Activated CD4-positive, CD25-positive, alpha-beta regulatory T cell treated with anti-CD3 and anti-CD28 coated beads, Interleukin-2, amount 50 U/mL, for 24 hours (primary cell): ENCODE results near the gene CDKN2A.
A peak's percentile ranks its signal among the peaks of the same experiment; 100 is the strongest.

ENCODE experiments used
- ATAC-seq, 2 donors: fragments of 150-1000 bp; cut with Tn5 transposase; one replicate each; pipeline ENCODE4 v1.10.0; 2021; ENCODE audit warnings: mild to moderate bottlenecking in 1 of 2, moderate library complexity in 1 of 2

The CDKN2A gene

DNA sequence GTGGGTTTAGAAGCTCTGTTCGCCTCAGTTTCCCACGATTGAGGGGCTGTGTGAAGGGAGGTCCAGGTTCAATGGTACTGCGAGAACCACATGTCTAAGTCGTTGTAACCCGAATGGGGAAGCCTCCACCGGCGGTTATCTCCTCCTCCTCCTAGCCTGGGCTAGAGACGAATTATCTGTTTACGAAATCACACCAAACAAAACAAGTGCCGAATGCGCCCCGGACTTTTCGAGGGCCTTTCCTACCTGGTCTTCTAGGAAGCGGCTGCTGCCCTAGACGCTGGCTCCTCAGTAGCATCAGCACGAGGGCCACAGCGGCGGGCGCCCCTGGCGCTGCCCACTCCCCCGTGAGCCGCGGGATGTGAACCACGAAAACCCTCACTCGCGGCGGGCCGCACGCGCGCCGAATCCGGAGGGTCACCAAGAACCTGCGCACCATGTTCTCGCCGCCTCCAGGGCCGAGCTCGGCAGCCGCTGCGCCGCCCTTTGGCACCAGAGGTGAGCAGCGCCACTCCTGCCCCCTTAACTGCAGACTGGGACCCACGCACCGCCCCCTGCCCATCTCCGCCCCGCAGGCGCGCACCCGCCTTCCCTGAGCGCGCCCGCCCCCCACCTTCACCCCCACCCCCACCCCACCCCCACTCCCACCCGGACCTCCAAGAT lies at the start of gene CDKN2A:
CDKN2A (minus strand) TSS at position 500 of the 663 bp plus-strand sequence.
- ATAC-seq, result peak; percentile 49

DNA sequence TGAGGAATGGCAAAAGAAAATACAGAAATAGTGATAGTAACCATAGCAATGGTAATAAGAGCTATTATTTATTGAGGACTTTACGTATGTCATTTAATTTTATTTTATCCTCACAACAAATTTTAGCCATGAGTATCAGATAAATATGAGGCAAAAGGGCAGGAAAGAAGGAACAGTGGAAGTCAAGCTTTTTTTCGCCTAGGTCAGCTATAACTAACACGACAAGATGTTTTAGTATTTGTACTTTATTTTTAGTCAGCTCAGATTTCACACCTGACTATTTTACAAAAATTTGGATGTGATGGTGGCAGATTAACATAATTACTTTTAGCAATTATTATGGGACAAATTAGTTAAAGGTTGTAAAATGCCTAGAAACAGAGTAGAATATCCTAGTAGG lies 49.7 kb upstream of the CDKN2A start:
- no peak for ATAC-seq

DNA sequence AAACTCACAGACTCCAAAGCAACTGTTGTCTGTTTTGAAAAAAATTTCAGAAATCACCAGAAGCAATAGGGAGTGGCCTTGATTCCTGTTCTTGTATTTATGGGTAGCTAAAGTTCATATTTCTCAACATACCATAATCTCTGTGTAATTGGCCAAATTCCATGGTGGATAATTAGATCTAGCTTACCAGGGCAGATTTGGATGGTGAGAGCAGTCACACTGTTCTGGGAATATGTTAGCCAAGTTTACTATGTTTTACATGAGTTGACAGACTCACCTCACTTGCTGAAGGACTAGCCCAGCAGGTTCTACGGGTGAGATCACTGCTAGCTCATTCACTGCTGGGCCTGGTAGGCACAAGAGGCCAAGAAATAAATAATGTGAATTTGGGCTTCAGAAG lies 47.6 kb upstream of the CDKN2A start:
- ATAC-seq, result no peak

DNA sequence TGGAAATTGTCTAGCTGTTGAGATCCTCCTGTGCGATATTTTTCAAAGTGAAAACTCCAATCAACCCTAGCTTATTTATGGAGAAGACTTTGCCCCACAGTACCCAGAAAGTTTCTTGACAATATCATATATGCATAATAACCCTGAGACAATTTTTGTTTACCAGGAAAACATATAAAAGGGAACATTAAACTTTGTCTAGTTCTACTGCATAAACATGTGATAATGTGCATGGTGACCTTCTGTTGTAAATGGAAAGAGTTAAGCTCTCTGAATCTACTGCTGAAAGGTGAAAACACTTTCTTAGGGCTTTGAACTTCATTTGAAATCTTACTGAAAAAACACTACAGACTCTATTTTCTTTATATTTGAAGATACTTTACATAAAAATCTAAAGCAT lies 47.2 kb upstream of the CDKN2A start:
- ATAC-seq, result no peak

DNA sequence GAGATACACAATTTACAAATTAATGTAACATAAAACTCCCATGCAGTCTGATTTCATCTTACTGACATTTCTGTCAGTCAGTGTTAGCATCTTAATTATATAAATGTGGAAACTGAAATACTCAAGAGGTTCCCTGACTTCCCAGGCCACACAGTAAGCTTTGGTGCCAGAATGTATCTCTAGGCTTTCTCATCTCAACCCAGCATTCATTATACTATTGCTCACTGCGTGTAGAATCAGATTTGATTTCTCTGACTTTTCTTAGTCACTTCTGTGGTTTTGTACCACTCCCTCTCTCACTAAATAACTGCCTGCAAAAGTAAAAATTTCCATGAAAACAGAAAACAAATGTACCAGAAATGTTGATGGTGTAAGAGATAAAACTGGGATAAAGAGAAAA lies 46.6 kb upstream of the CDKN2A start:
- peak; percentile 58 to 73 for ATAC-seq

DNA sequence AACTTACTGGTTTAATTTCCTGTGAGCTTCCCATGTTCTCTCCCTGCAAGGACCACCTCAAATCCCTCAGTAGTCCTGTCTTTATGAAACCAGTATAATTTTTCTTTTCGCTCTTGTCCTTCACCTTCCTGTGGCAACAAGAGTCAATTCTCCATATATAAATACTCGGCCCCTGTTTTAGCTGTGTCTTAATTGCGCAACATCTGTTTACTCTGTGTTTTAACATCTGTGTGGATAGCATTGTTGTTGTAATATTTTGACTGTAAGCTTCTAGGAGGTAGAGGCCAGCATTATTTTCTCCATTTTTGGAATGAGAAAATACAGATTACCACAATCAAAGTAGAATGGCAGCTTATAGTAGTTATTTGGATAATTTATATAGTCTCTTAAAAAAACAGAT lies 45.1 kb upstream of the CDKN2A start:
- ATAC-seq, result no peak

DNA sequence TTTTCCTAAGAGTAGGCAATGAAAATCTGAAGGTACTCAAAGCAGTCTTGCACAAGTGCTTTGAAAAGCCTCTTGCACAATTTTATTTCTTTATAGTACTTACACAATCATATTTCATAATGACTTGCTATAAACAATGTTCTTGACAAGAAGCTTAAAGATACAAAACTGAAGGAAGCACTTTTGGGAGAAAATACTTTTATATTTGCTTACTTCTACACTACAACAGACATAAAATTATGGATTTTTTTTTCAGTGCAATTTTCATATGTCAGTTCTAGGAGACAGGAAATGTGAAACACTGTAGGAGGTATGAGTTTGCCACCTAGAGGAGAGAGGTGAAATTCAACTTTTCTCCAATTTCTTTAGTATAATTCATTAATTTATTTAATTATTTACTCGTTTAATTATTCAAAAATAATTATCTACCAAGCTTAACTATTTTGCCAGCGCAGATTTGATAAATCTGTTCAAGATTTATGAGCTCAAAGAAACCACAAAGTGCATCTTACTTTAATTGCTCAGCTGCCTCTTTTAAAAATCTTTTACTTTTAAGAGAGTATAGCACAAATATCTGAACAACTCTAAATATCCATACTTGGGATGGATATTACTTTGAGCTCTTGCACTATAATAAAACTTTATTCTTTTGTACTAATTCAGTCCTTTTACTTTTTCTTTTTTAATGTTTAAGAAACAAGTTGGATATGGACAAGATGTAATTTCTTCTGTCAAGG lies 43.9 kb upstream of the CDKN2A start:
- ATAC-seq, result no peak

DNA sequence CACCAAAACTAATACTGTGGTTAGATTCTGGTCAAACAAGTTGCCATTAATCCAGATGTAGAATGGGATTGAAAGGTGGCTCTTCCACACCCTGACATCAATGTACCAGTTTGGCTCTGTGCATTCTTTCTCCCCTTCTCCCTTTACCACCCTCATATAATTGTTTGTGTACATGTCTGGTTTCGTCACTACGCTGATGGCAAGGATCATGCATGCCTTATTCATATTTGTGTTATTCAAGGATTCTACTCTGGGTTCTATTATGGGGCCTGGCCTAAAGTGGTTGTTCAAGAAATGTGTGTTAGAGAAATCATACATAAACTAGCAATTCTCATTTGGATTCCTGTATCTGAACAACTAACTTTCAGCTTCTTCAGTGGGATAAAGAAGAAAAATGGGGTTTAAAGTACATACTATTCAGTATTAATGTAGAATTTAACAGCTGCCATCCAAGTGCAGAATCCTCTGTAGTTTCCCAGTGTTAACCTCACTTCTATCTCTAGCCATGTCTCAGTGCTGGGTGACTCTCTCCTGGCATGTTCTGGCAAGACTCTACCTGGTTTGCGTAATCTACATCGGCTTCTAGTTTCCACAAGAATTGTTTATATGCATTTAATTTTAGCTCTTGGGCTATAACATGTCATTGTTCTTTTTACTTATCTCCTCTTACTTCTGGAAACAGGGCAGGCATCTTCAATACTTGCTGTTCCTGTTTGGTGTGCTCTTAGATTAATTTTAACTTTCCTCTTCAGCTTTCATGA lies 42.9 kb upstream of the CDKN2A start:
- ATAC-seq, result no peak

DNA sequence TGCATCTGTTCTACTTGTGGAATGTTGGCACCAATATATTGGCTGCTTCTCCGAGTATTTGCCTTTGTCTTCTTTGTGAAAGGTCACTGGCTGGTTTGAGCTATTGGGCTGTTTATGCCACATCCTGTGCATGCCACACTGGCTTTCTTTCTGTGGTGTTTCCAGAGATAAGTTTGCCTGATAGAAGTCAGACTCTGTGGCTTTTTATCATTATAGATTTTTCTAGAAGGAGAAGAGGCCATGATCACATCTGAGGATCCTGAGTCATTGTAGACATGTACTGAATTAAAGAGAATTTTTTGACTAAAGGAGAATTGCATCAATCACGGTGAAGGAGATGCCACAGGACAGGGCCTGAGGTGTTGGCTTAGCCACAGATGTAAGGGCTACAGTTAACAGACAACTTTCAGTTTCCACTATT lies 41.4 kb upstream of the CDKN2A start:
- ATAC-seq, result no peak

DNA sequence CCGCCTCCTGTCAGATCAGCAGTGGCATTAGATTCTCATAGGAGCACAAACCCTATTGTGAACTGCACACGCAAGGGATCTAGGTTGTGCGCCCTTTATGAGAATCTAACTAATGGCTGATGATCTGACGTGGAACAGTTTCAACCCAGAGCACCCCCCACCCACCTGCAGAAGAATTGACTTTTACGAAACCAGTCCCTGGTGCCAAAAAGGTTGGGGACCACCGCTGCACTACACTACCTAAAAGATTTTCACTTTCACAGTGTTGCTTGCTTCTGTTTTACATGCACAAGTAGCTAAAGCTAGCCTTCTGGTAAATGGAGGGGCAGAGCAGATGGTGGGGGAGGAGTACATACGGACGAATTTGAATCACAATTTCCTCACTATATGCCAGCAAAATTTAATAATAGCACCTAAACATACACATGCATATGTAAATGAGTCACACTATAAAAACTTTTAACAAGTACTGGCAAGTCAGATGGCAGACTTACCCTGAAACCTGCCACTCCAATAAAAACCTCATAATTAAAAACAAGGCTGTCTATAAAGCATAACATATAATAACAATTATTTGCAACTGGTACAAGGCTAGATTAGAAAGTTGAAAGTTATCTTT lies 38.9 kb upstream of the CDKN2A start:
- ATAC-seq, result no peak

DNA sequence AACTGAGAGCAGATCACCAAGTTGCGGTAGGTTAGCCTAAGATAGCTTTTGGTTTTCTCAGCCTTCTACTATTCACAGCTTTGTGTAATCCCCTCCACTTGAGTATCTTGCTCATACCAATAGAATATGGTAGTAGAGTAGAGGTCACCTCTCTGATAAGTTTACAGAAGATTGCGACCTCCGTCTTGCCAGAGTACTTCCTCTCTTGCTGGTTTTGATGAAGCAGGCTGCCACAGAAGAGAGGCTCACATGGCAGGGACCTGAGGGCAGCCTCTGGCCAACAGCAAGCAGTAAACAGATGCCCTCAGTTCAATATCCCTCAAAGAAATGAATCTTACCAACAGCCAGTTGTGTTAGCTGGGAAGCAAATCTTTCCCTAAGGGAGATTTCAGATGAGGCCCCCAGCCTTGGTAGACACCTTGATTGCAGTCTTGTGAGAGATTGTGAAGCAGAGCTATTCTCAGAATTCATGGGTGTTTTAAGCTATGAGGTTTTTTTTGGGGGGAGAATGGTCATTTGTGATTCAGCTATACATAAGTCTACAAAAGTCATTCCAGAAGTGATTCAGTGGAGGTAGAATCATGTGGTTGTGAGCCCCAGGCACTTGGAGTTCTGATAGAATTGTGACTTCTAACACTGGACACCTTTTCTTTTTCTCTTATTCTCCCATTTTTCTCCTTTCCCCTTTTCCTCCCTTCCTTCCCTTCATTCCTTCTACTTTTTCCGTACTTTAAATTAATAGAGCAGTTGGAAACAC lies 37.6 kb upstream of the CDKN2A start:
- peak in 1 of 2 donors; percentile 33 for ATAC-seq

DNA sequence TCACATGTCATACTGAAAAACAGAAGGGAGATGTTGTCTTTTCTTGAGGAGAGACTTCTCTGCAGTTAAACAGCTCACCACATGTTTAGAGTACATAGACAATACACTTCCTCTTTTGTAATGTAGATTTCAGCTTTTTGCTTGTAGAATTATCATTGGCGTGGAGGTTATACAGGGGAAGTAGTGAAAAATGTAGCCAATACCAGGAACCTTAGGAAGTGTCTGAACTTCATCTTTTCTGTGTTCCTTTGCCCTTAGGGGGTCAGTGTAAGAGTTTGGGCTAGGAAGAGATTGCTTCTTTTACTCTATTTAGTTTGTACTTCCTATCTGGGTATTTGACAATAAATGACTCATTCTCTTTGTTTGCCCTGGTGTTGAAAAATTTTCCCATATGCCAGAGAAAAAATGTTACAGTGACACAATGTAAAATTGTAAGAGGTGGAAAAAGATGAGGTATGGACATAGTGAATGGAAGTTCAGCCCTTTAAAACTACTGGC lies 36.0 kb upstream of the CDKN2A start:
- no peak for ATAC-seq

DNA sequence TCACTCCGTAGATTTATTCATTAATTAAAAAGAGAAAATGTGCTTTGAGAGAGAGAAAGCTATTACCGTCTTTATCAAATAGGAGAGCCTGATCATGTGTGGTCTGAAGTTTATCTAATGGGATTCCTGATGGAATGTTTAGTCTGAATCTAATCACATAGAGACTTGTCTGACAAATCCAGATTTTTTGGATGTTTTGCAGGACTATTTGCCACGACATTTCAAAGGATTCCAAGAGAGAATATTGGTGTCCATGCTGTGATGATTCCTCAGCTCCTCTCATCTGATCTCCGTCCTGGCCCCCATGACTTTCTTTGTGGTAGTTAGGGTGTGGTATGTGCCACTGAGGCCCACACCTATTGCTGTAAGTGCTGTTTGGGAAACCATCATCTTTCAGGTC lies 35.0 kb upstream of the CDKN2A start:
- no peak for ATAC-seq

DNA sequence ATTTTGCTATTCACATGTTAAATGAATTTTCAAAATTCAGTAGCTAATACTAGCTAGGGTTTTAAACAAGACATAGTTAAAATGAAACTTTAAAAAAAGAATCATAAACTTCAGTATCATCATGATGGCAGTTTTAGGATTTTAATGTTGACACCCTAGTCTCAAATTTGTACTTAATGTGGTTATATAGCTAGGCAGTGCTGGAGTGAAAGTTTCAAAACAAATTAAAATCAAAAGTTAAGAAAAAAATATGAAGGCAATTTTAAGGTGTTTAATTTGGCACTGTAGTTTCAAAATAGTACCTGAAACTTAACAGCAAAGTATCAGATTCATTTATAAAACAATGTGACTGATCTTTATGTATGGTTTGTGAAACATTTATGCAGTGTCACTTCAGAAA lies 34.2 kb upstream of the CDKN2A start:
- ATAC-seq, result no peak

DNA sequence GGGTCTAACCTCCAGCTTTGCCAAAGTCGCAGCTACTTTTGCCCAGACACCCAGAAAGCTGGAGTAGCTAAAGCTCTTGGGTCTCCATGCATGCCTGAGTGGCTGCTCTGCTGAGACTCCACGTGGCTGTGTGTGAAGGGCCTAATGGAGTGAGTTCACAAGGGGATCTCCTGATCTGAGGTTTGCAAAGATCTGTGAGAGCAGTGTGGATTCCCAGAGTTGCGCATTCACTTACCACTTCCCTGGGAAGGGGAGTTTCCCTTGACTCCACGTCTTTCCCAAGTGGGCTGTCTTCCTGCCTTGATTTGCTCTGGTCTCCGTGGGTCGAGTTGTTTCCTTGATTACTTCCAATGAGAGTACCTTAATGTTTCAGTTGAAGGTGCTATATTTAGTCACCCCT lies 32.5 kb upstream of the CDKN2A start:
- no peak for ATAC-seq

DNA sequence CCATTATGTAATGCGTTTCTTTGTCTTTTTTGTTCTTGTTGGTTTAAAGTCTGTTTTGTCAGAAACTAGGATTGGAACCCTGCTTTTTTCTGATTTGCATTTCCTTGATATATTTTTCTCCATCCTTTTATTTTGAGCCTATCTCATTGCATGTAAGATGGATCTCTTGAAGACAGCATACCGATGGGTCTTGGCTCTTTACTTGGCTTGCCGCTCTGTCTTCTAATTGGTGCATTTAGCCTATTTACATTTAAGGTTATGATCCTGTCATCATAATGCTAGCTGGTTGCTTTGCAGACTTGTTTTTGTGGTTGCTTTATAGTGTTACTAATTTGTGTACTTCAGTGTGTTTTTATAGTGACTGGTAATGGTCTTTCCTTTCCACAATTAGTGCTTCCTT lies 28.2 kb upstream of the CDKN2A start:
- no peak for ATAC-seq

DNA sequence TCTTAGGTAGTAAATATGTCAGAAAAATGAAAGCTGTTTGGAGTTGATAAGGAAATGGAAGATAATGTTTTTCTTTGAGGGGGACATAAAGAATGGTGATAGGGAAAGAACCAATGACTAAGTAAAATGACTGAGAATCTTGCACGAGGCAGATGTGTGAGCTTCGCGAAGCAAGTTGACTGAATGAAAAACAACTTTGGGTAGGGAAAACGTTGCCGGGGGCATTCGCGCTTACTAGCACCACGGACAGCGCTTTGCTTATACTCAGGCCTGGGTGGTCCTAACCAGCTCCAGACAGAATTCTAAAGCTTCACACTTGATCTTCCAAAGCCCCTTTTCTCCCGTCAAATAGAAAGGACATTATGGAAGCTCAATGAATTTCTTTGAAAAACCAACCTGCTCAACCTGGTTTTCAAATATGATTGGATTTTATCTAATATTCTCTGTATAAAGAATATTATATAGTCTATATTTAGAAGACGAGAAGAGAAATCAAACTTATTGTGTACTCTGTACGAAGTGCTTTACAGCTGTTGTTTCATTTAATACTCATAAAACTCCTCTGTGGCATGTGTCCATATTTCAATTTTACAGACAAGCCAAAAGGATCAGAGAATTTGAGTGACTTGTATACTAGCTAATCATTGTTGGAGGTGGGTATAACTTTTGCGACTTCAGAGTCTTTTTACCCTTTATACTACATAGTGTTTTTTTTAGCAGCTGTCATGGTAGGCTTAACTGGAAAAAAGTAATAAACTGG lies 16.9 kb upstream of the CDKN2A start:
- ATAC-seq, result no peak

DNA sequence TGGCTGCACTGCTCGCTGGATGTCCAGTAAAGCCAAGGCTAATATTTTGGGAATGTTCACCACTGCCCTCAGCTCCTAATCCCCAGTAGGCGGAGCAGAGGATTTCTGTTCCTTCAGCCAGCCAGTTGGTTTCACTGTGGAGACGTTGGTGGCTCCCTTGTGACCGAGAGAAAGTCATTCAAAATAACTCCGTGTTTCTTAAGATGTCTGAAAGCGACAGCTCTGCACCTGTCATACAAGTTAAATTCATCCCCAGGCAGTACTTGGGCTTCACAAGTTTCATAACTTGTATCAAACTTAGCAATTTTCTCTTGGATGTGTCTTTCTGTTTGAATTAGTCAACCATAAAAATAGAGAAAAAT lies 15.3 kb upstream of the CDKN2A start:
- peak; percentile 12 to 16 for ATAC-seq

DNA sequence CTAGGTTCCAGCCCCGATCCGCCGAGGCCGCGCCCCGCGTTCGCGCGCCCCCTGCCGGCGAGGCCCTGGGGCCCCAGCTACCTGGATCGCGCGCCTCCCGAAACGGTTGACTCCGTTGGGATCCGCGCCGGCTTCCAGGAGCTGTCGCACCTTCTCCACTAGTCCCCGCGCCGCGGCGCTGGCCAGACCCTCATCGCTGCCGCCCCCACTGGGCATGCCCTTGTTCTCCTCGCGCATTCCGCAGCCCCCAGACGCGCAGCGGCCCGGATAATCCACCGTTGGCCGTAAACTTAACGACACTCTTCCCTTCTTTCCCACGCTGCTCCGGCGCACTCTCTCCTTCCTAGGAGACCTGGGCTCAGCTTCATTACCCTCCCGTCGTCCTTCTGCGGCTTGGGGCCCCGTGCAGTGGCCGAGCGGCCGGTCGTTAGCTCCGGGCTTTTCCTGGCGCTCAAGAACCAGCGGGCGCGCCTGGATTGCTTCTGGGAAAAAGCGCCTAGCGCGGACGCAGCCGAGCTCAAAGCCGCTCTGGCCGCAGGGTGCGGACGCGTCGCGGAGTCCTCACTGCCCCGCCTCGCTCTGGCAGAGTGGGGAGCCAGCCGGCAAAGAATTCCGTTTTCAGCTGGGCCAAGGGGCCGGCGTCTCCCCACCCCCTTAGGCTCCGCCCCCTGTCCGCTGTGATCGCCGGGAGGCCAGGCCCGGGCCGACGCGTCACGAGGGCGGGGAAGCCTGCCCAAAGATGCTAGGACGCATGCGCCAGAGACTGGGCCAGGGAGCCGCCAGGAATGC lies 14.7 kb upstream of the CDKN2A start, which contains the start of gene CDKN2B:
CDKN2B (minus strand) TSS at position 589 of the 789 bp plus-strand sequence; CDS start at position 237, 352 bp downstream.
- peak; percentile 79 to 80 for ATAC-seq

DNA sequence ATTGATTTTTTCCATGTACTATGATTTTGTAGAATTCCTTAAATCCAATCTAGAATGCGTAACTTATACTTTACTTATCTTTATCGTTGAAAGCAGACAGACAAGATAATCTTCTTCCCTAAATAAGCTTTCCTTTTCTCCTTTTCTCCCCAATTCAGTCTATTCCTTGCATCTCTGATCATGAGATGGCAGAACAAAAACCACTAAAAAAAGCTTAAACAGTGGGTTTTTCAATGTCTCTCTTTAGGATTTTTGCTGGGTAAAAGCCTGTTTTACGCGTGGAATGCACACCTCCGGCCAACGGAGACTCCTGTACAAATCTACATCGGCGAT lies 14.2 kb upstream of the CDKN2A start:
- no peak for ATAC-seq
